ENCODE measurements around the gene CASZ1. TPM values are rescaled to one million over a fixed set of nuclear protein-coding genes. Genes with fewer than 3 reads are reported as not detected.

CASZ1 gene
- total RNA-seq, 1 donor = under 0.01 TPM

- no peak for DNase-seq (ENCODE audit: low read depth)
- H3K4me3 ChIP-seq (ENCODE audit: low read depth, low read length) = no peak overlapping the region
- no peak for TF ChIP-seq CTCF (IDR thresholded peaks at IDR 0.05; ENCODE audit: insufficient read depth, low read depth, low read length)
Measured at GRCh38 chr1:10621906-10622305, 174.5 kb downstream of the CASZ1 start.

GRCh38 chr1:10620776-10621175 is 175.7 kb downstream of the CASZ1 start:
- no peak for DNase-seq (ENCODE audit: low read depth)
- no peak overlapping the region for H3K4me3 ChIP-seq (ENCODE audit: low read depth, low read length)
- no peak for TF ChIP-seq CTCF (IDR thresholded peaks at IDR 0.05; ENCODE audit: insufficient read depth, low read depth, low read length)

GRCh38 chr1:10617931-10618885 is 178.2 kb downstream of the CASZ1 start:
- H3K4me3 ChIP-seq (ENCODE audit: low read depth, low read length) = no peak overlapping the region
- no peak for TF ChIP-seq CTCF (IDR thresholded peaks at IDR 0.05; ENCODE audit: insufficient read depth, low read depth, low read length)
- DNase-seq (ENCODE audit: low read depth) = no peak

- H3K4me3 ChIP-seq (ENCODE audit: low read depth, low read length) = no peak overlapping the region
- no peak for DNase-seq (ENCODE audit: low read depth)
- no peak for TF ChIP-seq CTCF (IDR thresholded peaks at IDR 0.05; ENCODE audit: insufficient read depth, low read depth, low read length)
Measured at GRCh38 chr1:10617318-10617717, 179.1 kb downstream of the CASZ1 start.

GRCh38 chr1:10616696-10617095 is 179.8 kb downstream of the CASZ1 start:
- DNase-seq (ENCODE audit: low read depth) = no peak
- H3K4me3 ChIP-seq (ENCODE audit: low read depth, low read length) = no peak overlapping the region
- TF ChIP-seq CTCF (IDR thresholded peaks at IDR 0.05; ENCODE audit: insufficient read depth, low read depth, low read length) = no peak

- TF ChIP-seq CTCF (IDR thresholded peaks at IDR 0.05; ENCODE audit: insufficient read depth, low read depth, low read length) = no peak
- no peak for DNase-seq (ENCODE audit: low read depth)
- no peak overlapping the region for H3K4me3 ChIP-seq (ENCODE audit: low read depth, low read length)
Measured at GRCh38 chr1:10615932-10616671, 180.3 kb downstream of the CASZ1 start.

All from fibroblast of villous mesenchyme (primary cell).